OCI-LY1 (cell line): ENCODE measurements around the gene ZCCHC14.

Experiments used
- H2AFZ ChIP-seq: fragments of 200-600 bp; sonication (generic), shearing (Covaris generic); 2 replicates; pipeline ENCODE4 v1.6.0; 2014; ENCODE audit warnings: antibody characterized with exemption, mild to moderate bottlenecking, low read length
- H3F3A ChIP-seq: fragments of 200-600 bp; sonication (generic), shearing (Covaris generic); 2 replicates; pipeline ENCODE4 v1.6.0; 2014; ENCODE audit warnings: mild to moderate bottlenecking, antibody characterized with exemption, low read length, moderate library complexity; ENCODE audit not compliant: insufficient read depth
- H3K27ac ChIP-seq: fragments of 200-600 bp; sonication (generic); 2 replicates; pipeline ENCODE4 v1.5.1; 2014; ENCODE audit warnings: low read length, mixed run types, mild to moderate bottlenecking, low read depth; ENCODE audit not compliant: poor library complexity, severe bottlenecking
- H3K27me3 ChIP-seq: fragments of 200-600 bp; sonication (generic); 2 replicates; pipeline ENCODE4 v1.6.0; 2014; ENCODE audit warnings: antibody characterized with exemption, mild to moderate bottlenecking, low read length, moderate library complexity; ENCODE audit not compliant: insufficient read depth
- H3K36me3 ChIP-seq: fragments of 200-600 bp; sonication (generic); 2 replicates; pipeline ENCODE4 v1.6.1; 2014; ENCODE audit warnings: mild to moderate bottlenecking, antibody characterized with exemption, low read length, moderate library complexity, mixed read lengths; ENCODE audit not compliant: insufficient read depth
- H3K4me1 ChIP-seq: fragments of 200-600 bp; sonication (generic); 2 replicates; pipeline ENCODE4 v1.5.1; 2014; ENCODE audit warnings: mild to moderate bottlenecking, low read length, moderate library complexity; ENCODE audit not compliant: insufficient read depth, severe bottlenecking
- H3K4me2 ChIP-seq: fragments of 200-600 bp; sonication (generic), shearing (Covaris generic); 2 replicates; pipeline ENCODE4 v1.6.1; 2014; ENCODE audit warnings: low read length
- H3K4me3 ChIP-seq: fragments of 200-600 bp; sonication (generic); 2 replicates; pipeline ENCODE4 v1.5.1; 2014; ENCODE audit warnings: low read length, low read depth, mild to moderate bottlenecking, mixed read lengths; ENCODE audit not compliant: poor library complexity, severe bottlenecking
- H3K79me2 ChIP-seq: fragments of 200-600 bp; shearing (Covaris generic); 2 replicates; pipeline ENCODE4 v1.6.1; 2016; ENCODE audit warnings: mixed run types, low read length, mixed read lengths; ENCODE audit not compliant: insufficient read depth
- H3K9ac ChIP-seq: fragments of 200-600 bp; sonication (generic), shearing (Covaris generic); 2 replicates; pipeline ENCODE4 v1.6.1; 2014; ENCODE audit warnings: mild to moderate bottlenecking, low read length, mixed read lengths
- H3K9me2 ChIP-seq: fragments of 200-600 bp; sonication (generic), shearing (Covaris generic); 2 replicates; pipeline ENCODE4 v1.6.1; 2014; ENCODE audit warnings: low read depth, mild to moderate bottlenecking, low read length, mixed read lengths
- H3K9me3 ChIP-seq: fragments of 200-600 bp; shearing (Covaris generic); 2 replicates; pipeline ENCODE4 v1.6.1; 2014; ENCODE audit warnings: low read length, mixed read lengths
- H4K20me1 ChIP-seq: fragments of 200-600 bp; sonication (generic), shearing (Covaris generic); 2 replicates; pipeline ENCODE4 v1.6.0; 2016; ENCODE audit warnings: mild to moderate bottlenecking, low read length; ENCODE audit not compliant: insufficient read depth
- EZH2 ChIP-seq: fragments of 200-600 bp; sonication (generic), shearing (Covaris generic); IDR thresholded peaks from 2 replicates; pipeline ENCODE4 v1.8.0; 2017; ENCODE audit warnings: borderline replicate concordance, mixed run types, mild to moderate bottlenecking, antibody characterized with exemption, low read length, moderate library complexity, mixed read lengths
- TF ChIP-seq, protein P1 (sequence below): fragments of 200-600 bp; sonication (generic), shearing (Covaris generic); IDR thresholded peaks from 2 replicates; pipeline ENCODE4 v1.5.1; 2017; ENCODE audit warnings: mild to moderate bottlenecking, antibody characterized with exemption, low read length, moderate library complexity, mixed read lengths

Gene ZCCHC14

DNA sequence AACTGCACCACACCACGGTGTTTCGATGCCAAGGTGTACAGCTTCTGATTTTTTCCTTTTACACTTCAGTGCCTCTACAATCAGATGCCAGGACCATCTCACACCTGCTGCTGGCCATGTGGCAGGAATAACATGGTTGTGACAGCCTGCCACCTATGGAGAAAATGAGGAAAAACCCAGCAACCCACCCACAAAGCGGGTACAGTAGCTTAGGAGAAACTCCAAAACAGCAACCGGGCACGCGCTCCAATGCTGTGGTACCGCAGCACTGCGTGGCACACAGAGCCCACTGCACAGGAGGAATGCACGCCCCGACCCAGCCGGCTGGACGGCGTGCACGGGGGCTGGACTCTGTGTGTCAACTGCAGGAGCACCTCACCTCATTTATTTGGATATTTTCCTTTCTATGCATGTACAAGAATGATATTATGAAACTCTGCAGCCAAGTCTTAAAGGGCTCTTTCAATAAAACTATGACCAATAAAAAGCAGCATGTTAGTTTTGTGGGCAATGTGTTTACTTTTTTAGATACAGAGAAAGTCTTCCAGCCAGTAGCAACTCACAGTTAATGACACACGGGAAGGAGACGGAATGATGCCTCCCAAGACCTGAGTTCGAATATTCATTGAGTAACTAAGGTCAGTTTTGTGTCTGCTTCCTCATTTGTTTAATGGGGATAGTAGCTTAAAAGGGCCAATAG lies 54.8 kb downstream of the ZCCHC14 start:
- Histone ChIP-seq H3K27me3 (no peaks in the 10 kb centered on the region), H3K4me3 (no peak overlapping the region), H3K36me3 (peaks cover 5% of the 10 kb centered on the region; the same call in 1 of the 2 replicates), H3K79me2 (no peaks in the 10 kb centered on the region), H3K9me2 (no peaks in the 10 kb centered on the region), H3K4me2 (no peak overlapping the region), H4K20me1 (no peaks in the 10 kb centered on the region), H3F3A (no peaks in the 10 kb centered on the region), H3K9me3 (no peaks in the 10 kb centered on the region), H2AFZ (no peak overlapping the region), H3K9ac (no peak overlapping the region), H3K4me1 (peaks cover 12% of the 10 kb centered on the region), H3K27ac (no peak overlapping the region)
- TF ChIP-seq, protein P1, sequence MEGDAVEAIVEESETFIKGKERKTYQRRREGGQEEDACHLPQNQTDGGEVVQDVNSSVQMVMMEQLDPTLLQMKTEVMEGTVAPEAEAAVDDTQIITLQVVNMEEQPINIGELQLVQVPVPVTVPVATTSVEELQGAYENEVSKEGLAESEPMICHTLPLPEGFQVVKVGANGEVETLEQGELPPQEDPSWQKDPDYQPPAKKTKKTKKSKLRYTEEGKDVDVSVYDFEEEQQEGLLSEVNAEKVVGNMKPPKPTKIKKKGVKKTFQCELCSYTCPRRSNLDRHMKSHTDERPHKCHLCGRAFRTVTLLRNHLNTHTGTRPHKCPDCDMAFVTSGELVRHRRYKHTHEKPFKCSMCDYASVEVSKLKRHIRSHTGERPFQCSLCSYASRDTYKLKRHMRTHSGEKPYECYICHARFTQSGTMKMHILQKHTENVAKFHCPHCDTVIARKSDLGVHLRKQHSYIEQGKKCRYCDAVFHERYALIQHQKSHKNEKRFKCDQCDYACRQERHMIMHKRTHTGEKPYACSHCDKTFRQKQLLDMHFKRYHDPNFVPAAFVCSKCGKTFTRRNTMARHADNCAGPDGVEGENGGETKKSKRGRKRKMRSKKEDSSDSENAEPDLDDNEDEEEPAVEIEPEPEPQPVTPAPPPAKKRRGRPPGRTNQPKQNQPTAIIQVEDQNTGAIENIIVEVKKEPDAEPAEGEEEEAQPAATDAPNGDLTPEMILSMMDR = no peak
- TF ChIP-seq EZH2 = no peak

- H3K9me2 ChIP-seq = no peaks in the 10 kb centered on the region
- H4K20me1 ChIP-seq = no peaks in the 10 kb centered on the region
- H3K27me3 ChIP-seq = no peaks in the 10 kb centered on the region
- no peak overlapping the region for H3K9ac ChIP-seq
- H3K27ac ChIP-seq = no peak overlapping the region
- H3K79me2 ChIP-seq = no peaks in the 10 kb centered on the region
- no peak overlapping the region for H2AFZ ChIP-seq
- peaks cover 12% of the 10 kb centered on the region for H3K4me1 ChIP-seq
- H3K4me2 ChIP-seq = no peak overlapping the region
- H3K4me3 ChIP-seq = no peak overlapping the region
- TF ChIP-seq, protein P1 = no peak
- TF ChIP-seq EZH2 = no peak
- peaks cover 2% of the 10 kb centered on the region; the same call in 1 of the 2 replicates for H3K36me3 ChIP-seq
- H3K9me3 ChIP-seq = no peaks in the 10 kb centered on the region
- H3F3A ChIP-seq = no peaks in the 10 kb centered on the region
These were observed 55.5 kb downstream of the ZCCHC14 start for GRCh38 chr16:87437327-87437726.

DNA sequence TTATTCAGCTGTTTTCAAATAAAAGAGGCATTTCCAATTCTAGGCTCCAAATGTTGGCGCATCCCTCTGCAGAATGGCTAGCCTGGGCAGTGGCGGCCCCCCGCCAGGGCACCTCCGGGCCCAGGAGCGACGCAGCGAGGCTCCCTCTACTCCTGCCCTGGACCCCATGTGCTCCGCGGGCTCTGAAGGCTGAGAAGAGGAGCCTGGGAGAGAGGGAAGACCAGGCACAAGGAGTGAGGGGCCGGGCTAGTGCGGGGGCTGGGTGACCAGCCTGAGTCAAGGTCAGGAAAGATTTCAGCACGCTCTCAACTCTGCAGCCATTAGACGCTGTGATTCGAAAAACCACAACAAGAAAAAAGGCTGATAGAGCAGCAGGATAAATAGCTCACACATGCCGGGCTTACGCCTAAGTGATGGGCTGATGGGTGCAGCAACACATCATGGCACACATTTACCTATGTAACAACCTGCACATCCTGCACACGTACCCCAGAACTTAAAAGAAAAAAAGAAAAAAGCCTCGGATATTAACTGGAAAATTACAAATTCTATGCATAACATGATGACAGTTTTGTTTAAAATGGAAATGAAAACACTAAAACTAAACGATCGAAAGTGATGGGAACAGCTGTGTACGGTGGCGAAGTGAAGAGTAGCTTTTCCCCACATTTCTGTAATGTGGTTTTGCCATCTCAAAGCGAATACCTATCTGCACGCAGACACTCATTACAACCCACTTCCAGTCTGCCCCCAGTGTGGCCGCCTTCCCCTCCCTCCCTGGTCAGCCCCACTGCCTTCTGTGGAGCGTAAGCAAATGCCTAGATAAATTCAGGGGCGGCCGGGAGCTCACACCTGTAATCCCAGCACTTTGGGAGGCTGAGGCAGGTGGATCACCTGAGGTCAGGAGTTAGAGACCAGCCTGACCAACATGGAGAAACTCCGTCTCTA lies 56.3 kb downstream of the ZCCHC14 start:
- H3K79me2 ChIP-seq = no peaks in the 10 kb centered on the region
- H4K20me1 ChIP-seq = no peaks in the 10 kb centered on the region
- no peaks in the 10 kb centered on the region for H3F3A ChIP-seq
- H2AFZ ChIP-seq = no peak overlapping the region
- TF ChIP-seq, protein P1 = no peak
- no peak for TF ChIP-seq EZH2
- no peak overlapping the region for H3K9ac ChIP-seq
- peaks cover 10% of the 10 kb centered on the region; the same call in 1 of the 2 replicates for H3K36me3 ChIP-seq
- no peak overlapping the region; the same call in 1 of the 2 replicates for H3K4me2 ChIP-seq
- no peak overlapping the region for H3K4me3 ChIP-seq
- H3K27ac ChIP-seq = no peak overlapping the region
- peaks cover 12% of the 10 kb centered on the region for H3K4me1 ChIP-seq
- no peaks in the 10 kb centered on the region for H3K9me2 ChIP-seq
- no peaks in the 10 kb centered on the region for H3K27me3 ChIP-seq
- no peaks in the 10 kb centered on the region for H3K9me3 ChIP-seq
